ENCODE results near the gene LIN28B. TPM values are rescaled to one million over a fixed set of nuclear protein-coding genes. Genes with fewer than 3 reads are reported as not detected.

The LIN28B gene
- total and polyA plus RNA-seq, 2 of the 4 experiments (the other 2 are of a cell fraction) = not detected

DNA sequence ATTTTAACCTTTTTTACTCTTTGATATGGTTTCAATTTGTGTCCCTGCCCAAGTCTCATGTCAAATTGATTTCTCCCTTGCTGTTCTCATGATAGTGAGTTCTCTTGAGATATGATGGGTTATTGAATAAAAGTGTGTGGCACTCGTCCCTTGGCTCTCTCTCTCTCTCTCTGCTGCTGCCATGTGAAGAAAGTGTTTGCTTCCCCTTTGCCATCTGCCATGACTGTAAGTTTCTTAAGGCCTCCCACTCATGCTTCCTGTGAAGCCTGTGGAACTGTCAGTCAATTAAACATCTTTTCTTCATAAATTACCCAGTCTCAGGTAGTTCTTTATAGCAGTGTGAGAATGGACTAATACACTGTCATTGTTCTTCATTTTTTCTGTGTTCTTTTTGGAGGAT lies 48.5 kb downstream of the LIN28B start:
- no peak overlapping the region for H3K4ac ChIP-seq (ENCODE audit: low read depth, low read length)
- ATAC-seq (ENCODE audit: low read depth) = no peak
- no peak overlapping the region for H4K91ac ChIP-seq (ENCODE audit: insufficient read depth, low read depth, low read length)
- no peaks in the 10 kb centered on the region for H4K20me1 ChIP-seq (ENCODE audit: insufficient read depth, low read length)
- WGBS, 2 experiments (ENCODE audit: extremely low coverage in 2 of 2, insufficient read length in 1 of 2) = no CpG with 5 or more reads among the region's 1 CpG
- no peak overlapping the region for H2BK5ac ChIP-seq (ENCODE audit: low read depth, low read length, poor library complexity, severe bottlenecking)
- H3K4me2 ChIP-seq (ENCODE audit: low read depth, low read length) = no peak overlapping the region
- no peaks in the 10 kb centered on the region for H3K36me3 ChIP-seq (ENCODE audit: control insufficient read depth, insufficient read depth, low read length)
- H4K8ac ChIP-seq (ENCODE audit: low read depth in 2 of 2, low read length in 2 of 2) = no peak overlapping the region
- H3K9me3 ChIP-seq (ENCODE audit: control insufficient read depth, insufficient read depth, low read length) = no peaks in the 10 kb centered on the region
- no peaks in the 10 kb centered on the region for H3K27me3 ChIP-seq (ENCODE audit: control insufficient read depth, insufficient read depth, low read length)
- intact Hi-C loops (cut with micrococcal nuclease) = no loop called here
- H3K9ac ChIP-seq (ENCODE audit: low read depth, low read length) = no peak overlapping the region
- no peak overlapping the region for H3K56ac ChIP-seq (ENCODE audit: extremely low read depth, insufficient read depth, low read length)
- H3K79me1 ChIP-seq (ENCODE audit: low read depth in 1 of 2, low read length in 2 of 2) = no peaks in the 10 kb centered on the region
- H3K9me1 ChIP-seq (ENCODE audit: insufficient read depth, low read length) = no peaks in the 10 kb centered on the region
- no peak overlapping the region for H3K4me3 ChIP-seq (ENCODE audit: insufficient read depth, low read depth, low read length)
- H4K5ac ChIP-seq (ENCODE audit: low read depth, low read length) = no peak overlapping the region
- TF ChIP-seq MXI1 (IDR thresholded peaks at IDR 0.05; ENCODE audit: borderline replicate concordance, low read depth, low read length) (no peak), MAZ (IDR thresholded peaks at IDR 0.05; ENCODE audit: borderline replicate concordance, low read depth, low read length) (no peak), RCOR1 (IDR thresholded peaks at IDR 0.05; ENCODE audit: insufficient replicate concordance, low read length) (no peak), POLR2A (IDR thresholded peaks at IDR 0.05; ENCODE audit: low read depth, low read length) (no peak), BHLHE40 (IDR thresholded peaks at IDR 0.05; ENCODE audit: low read depth, low read length) (no peak), RAD21 (IDR thresholded peaks at IDR 0.05; ENCODE audit: low read length) (no peak), NFE2L2 (IDR thresholded peaks at IDR 0.05; ENCODE audit: low read depth, low read length) (no peak), CEBPB (IDR thresholded peaks at IDR 0.05; ENCODE audit: low read depth, low read length) (no peak), MAFK (IDR thresholded peaks at IDR 0.05; ENCODE audit: low read depth, low read length) (no peak), CHD1 (IDR thresholded peaks at IDR 0.05; ENCODE audit: low read depth, low read length) (no peak)
- TF ChIP-seq, protein P1, sequence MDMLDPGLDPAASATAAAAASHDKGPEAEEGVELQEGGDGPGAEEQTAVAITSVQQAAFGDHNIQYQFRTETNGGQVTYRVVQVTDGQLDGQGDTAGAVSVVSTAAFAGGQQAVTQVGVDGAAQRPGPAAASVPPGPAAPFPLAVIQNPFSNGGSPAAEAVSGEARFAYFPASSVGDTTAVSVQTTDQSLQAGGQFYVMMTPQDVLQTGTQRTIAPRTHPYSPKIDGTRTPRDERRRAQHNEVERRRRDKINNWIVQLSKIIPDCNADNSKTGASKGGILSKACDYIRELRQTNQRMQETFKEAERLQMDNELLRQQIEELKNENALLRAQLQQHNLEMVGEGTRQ (IDR thresholded peaks at IDR 0.05; ENCODE audit: low read depth, low read length) = no peak
- TF ChIP-seq, protein P2, sequence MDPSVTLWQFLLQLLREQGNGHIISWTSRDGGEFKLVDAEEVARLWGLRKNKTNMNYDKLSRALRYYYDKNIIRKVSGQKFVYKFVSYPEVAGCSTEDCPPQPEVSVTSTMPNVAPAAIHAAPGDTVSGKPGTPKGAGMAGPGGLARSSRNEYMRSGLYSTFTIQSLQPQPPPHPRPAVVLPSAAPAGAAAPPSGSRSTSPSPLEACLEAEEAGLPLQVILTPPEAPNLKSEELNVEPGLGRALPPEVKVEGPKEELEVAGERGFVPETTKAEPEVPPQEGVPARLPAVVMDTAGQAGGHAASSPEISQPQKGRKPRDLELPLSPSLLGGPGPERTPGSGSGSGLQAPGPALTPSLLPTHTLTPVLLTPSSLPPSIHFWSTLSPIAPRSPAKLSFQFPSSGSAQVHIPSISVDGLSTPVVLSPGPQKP (IDR thresholded peaks at IDR 0.05; ENCODE audit: borderline replicate concordance, low read depth, low read length) = no peak
- TF ChIP-seq, protein P3, sequence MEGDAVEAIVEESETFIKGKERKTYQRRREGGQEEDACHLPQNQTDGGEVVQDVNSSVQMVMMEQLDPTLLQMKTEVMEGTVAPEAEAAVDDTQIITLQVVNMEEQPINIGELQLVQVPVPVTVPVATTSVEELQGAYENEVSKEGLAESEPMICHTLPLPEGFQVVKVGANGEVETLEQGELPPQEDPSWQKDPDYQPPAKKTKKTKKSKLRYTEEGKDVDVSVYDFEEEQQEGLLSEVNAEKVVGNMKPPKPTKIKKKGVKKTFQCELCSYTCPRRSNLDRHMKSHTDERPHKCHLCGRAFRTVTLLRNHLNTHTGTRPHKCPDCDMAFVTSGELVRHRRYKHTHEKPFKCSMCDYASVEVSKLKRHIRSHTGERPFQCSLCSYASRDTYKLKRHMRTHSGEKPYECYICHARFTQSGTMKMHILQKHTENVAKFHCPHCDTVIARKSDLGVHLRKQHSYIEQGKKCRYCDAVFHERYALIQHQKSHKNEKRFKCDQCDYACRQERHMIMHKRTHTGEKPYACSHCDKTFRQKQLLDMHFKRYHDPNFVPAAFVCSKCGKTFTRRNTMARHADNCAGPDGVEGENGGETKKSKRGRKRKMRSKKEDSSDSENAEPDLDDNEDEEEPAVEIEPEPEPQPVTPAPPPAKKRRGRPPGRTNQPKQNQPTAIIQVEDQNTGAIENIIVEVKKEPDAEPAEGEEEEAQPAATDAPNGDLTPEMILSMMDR (conservative IDR thresholded peaks at IDR 0.05; ENCODE audit: low read depth, low read length) = no peak
- no TSS peak for BruUV-seq (replicated peaks)
- ChIA-PET POLR2A (ENCODE audit: unreplicated experiment) (no interaction called here), CTCF (no interaction called here)
- H2AK5ac ChIP-seq (ENCODE audit: low read depth, low read length) = no peak overlapping the region
- no peak for DNase-seq
- no peak overlapping the region for H2BK20ac ChIP-seq (ENCODE audit: low read depth, low read length)
- dilution Hi-C loops (cut with HindIII; ENCODE audit: low sequenced_read_pairs, unreplicated experiment) = no loop called here
- no peak overlapping the region for H2AK9ac ChIP-seq (replicated peaks; ENCODE audit: low read depth, low read length, poor library complexity)
- no peak overlapping the region for H3K27ac ChIP-seq (ENCODE audit: insufficient read depth, low read length)
- H3K4me1 ChIP-seq (ENCODE audit: control insufficient read depth, insufficient read depth, low read length) = no peaks in the 10 kb centered on the region
- H3K23ac ChIP-seq (ENCODE audit: low read depth, low read length) = no peak overlapping the region
- H2BK120ac ChIP-seq (ENCODE audit: low read depth, low read length) = no peak overlapping the region
- no peak overlapping the region for H3K14ac ChIP-seq (replicated peaks; ENCODE audit: low read depth, low read length)
- in situ Hi-C loops (cut with MboI; ENCODE audit: low sequenced_read_pairs) = no loop called here
- no peak overlapping the region for H2BK15ac ChIP-seq (ENCODE audit: low read depth, low read length)
- no peak overlapping the region for H3K18ac ChIP-seq (ENCODE audit: low read depth, low read length)
- no peak overlapping the region for H2AFZ ChIP-seq (replicated peaks; ENCODE audit: low read length, poor library complexity)
